ENCODE results near the gene MICAL3.

The MICAL3 gene

GRCh38 chr22:17787716-17788330 lies 236.5 kb downstream of the MICAL3 start:
- no peak for TF ChIP-seq CTCF (IDR thresholded peaks at IDR 0.05; ENCODE audit: low read depth, low read length)
- no peak overlapping the region for H3K4me3 ChIP-seq (ENCODE audit: low read depth, low read length)

GRCh38 chr22:17787241-17787640 lies 237.1 kb downstream of the MICAL3 start:
- TF ChIP-seq CTCF (IDR thresholded peaks at IDR 0.05; ENCODE audit: low read depth, low read length): no peak
- no peak overlapping the region for H3K4me3 ChIP-seq (ENCODE audit: low read depth, low read length)

- H3K4me3 ChIP-seq (ENCODE audit: low read depth, low read length): no peak overlapping the region
- no peak for TF ChIP-seq CTCF (IDR thresholded peaks at IDR 0.05; ENCODE audit: low read depth, low read length)
These were observed 237.8 kb downstream of the MICAL3 start for GRCh38 chr22:17786435-17787161.

- H3K4me3 ChIP-seq (ENCODE audit: low read depth, low read length): no peak overlapping the region
- TF ChIP-seq CTCF (IDR thresholded peaks at IDR 0.05; ENCODE audit: low read depth, low read length): 0 out of 2 replicates have a peak, but pooled peaks have one; percentile 41
These were observed 238.9 kb downstream of the MICAL3 start for GRCh38 chr22:17785185-17786184.

GRCh38 chr22:17784776-17785175 lies 239.6 kb downstream of the MICAL3 start:
- H3K4me3 ChIP-seq (ENCODE audit: low read depth, low read length): no peak overlapping the region
- no peak for TF ChIP-seq CTCF (IDR thresholded peaks at IDR 0.05; ENCODE audit: low read depth, low read length)

- no peak for TF ChIP-seq CTCF (IDR thresholded peaks at IDR 0.05; ENCODE audit: low read depth, low read length)
- no peak overlapping the region for H3K4me3 ChIP-seq (ENCODE audit: low read depth, low read length)
These were observed 240.4 kb downstream of the MICAL3 start for GRCh38 chr22:17783773-17784480.

All from WI38 (cell line).